ENCODE data around the gene USP4.

DNA sequence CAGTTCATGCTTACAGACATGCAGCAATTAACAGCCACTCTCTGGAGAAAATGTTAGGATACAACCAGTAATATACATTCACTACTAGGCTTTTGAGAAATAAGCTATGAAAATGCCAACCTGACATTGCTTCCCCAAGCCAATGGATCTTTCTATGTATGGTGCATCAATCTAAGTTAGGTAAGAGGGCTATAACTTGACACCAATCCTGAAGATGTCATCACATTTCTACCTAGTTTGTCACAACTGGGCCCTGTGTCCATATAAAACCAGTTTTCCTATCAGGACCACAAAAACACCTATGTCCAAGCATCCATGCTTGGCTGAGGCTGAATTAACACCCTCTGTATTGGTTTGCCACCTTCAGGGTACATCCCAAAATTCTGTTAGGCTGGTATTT is 32.1 kb upstream of the USP4 start:
- TF ChIP-seq, protein P1, sequence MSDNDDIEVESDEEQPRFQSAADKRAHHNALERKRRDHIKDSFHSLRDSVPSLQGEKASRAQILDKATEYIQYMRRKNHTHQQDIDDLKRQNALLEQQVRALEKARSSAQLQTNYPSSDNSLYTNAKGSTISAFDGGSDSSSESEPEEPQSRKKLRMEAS (IDR thresholded peaks at IDR 0.05): no peak
- TF ChIP-seq, protein P2, sequence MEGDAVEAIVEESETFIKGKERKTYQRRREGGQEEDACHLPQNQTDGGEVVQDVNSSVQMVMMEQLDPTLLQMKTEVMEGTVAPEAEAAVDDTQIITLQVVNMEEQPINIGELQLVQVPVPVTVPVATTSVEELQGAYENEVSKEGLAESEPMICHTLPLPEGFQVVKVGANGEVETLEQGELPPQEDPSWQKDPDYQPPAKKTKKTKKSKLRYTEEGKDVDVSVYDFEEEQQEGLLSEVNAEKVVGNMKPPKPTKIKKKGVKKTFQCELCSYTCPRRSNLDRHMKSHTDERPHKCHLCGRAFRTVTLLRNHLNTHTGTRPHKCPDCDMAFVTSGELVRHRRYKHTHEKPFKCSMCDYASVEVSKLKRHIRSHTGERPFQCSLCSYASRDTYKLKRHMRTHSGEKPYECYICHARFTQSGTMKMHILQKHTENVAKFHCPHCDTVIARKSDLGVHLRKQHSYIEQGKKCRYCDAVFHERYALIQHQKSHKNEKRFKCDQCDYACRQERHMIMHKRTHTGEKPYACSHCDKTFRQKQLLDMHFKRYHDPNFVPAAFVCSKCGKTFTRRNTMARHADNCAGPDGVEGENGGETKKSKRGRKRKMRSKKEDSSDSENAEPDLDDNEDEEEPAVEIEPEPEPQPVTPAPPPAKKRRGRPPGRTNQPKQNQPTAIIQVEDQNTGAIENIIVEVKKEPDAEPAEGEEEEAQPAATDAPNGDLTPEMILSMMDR (IDR thresholded peaks at IDR 0.05 in 2 of 3, conservative IDR thresholded peaks at IDR 0.05 in 1 of 3; ENCODE audit: borderline replicate concordance in 1 of 3, insufficient read depth in 1 of 3, low read depth in 2 of 3, low read length in 2 of 3): no peak
- TF ChIP-seq ATF3 (IDR thresholded peaks at IDR 0.05): no peak
